Activated T-helper 1 cell treated with anti-CD3 and anti-CD28 coated beads, Interleukin-12 subunit alpha, Interleukin-12 subunit beta, Interleukin-2, Interleukin-4 antibody, amounts not matched to agents 30 ng/mL and 10 ng/mL and 1 ng/mL, durations not matched to agents 14 hours and 24 hours and 36 hours (primary cell): ENCODE data around the gene MAN1C1. TPM values are rescaled to one million over a fixed set of nuclear protein-coding genes. Genes with fewer than 3 reads are reported as not detected.

Experiments used
- DNase-seq: peaks from one replicate; pipeline ENCODE4 v3.0.0; 2021; ENCODE audit warnings: low spot score
- H3K27ac Mint-ChIP-seq: one replicate; pipeline ENCODE4 v1.8.0; 2021; ENCODE audit warnings: mild to moderate bottlenecking, mixed read lengths
- H3K27me3 Mint-ChIP-seq: one replicate; pipeline ENCODE4 v1.8.0; 2022; ENCODE audit warnings: mild to moderate bottlenecking, moderate library complexity, mixed read lengths; ENCODE audit not compliant: insufficient read depth
- H3K36me3 Mint-ChIP-seq: one replicate; pipeline ENCODE4 v1.8.0; 2021; ENCODE audit warnings: low read depth, mixed read lengths
- H3K4me1 Mint-ChIP-seq: one replicate; pipeline ENCODE4 v1.8.0; 2021; ENCODE audit warnings: low read depth, mixed read lengths
- H3K4me3 Mint-ChIP-seq: one replicate; pipeline ENCODE4 v1.8.0; 2021; ENCODE audit warnings: mild to moderate bottlenecking, moderate library complexity, mixed read lengths
- H3K9me3 Mint-ChIP-seq: one replicate; pipeline ENCODE4 v1.8.0; 2021; ENCODE audit warnings: mixed read lengths
- intact Hi-C: fragments of 100-400 bp; cut with micrococcal nuclease; formaldehyde crosslinking; loops from one replicate; pipeline ENCODE4 v1.15.1; 2024
- total RNA-seq: library from RNA; stranded (reverse); gene quantifications from 2 replicates; pipeline ENCODE4 v1.2.3, GENCODE V29; 2022

MAN1C1 gene
- total RNA-seq, 1 donor from 2014 or later, result 0.83 TPM

DNA sequence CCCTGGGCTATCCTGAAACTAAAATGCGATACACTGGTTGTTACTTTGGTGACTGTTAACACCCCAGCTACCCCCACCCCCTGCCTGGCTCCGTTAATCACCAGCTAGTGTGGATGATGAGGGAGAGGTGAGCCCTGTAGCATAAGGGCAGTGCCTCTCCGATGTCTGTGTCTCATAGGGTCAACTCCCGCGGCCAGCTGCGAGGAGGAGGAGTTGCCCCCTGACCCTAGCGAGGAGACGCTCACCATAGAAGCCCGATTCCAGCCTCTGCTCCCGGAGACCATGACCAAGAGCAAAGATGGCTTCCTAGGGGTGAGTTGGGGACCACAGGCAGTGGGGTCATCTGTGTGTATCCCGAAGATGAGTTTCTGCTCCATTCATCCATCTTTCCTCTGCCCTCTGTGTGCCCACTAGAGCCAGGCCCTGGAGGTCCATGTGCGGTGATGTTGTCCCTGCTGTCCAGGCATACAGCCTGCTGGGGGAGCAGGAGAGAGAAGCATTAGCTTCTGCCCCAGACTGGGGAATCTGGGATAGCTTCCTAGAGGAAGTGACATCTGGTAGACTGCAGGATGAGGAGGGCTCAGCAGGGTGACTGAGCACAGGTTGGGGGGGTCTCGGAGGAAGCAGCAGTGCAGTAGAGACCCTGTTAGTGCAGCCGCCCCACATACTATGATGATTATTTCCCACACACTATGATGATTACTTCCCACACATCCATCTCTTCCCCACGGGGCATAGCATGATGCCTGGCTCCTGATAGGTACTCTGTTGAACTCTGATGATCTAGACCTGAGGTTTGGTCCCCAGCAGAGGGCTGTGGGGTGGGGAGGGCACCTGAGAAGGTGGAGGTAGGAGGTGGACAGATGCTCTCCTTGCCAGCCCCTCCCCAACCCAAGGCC, 188.6 kb downstream of the MAN1C1 start:
- intact Hi-C loops, result no loop called here
- Mint-ChIP-seq H3K27ac (no peak overlapping the region), H3K27me3 (peaks cover 29% of the 10 kb centered on the region), H3K4me1 (peaks cover 11% of the 10 kb centered on the region), H3K4me3 (no peak overlapping the region), H3K36me3 (peaks cover 3% of the 10 kb centered on the region), H3K9me3 (no peaks in the 10 kb centered on the region)
- no peak for DNase-seq

DNA sequence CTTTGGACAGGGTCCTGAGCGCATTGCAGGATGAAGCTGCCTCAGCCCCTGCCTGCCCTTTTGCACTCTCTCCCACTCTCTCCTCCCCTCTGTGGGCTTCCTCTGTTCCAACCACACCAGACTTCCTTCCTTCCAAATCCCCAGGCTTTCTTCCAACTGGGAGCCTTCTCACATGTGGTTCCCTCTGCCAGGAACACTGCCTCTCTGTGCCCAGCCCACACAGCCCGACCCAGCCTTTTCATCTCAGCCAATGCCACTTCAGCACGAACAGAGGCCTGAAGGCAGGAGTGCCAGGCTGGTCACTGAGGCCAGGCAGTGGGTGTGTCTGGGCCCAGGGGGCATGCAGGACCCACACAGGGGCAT, 189.3 kb downstream of the MAN1C1 start:
- Mint-ChIP-seq H3K9me3 (no peaks in the 10 kb centered on the region), H3K4me1 (peaks cover 11% of the 10 kb centered on the region), H3K27me3 (peaks cover 24% of the 10 kb centered on the region), H3K27ac (no peak overlapping the region), H3K36me3 (peaks cover 3% of the 10 kb centered on the region), H3K4me3 (no peak overlapping the region)
- DNase-seq, result no peak
- intact Hi-C loops, result no loop called here

DNA sequence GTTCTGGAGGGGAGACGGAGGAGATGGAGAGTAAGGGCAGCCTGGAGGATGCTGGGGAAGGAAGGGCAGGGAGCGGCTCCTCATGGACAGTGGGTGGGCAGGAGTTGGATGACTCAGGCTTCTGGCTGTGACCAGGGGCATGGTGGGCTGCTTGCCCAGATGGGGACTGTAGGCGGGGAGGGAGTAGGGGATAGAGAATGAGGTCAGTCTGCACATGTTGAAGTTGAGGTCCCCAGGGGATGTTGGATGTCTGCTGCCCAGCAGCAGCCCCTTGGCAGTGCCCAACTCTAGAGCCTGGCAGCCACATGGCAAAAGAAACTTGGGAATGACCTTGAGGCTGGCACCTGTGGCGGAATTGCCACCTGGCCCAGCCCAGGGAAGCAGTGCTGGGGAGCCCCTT, 189.8 kb downstream of the MAN1C1 start:
- no peaks in the 10 kb centered on the region for H3K9me3 Mint-ChIP-seq
- H3K36me3 Mint-ChIP-seq, result peaks cover 3% of the 10 kb centered on the region
- H3K27me3 Mint-ChIP-seq, result peaks cover 20% of the 10 kb centered on the region
- peaks cover 11% of the 10 kb centered on the region for H3K4me1 Mint-ChIP-seq
- no peak overlapping the region for H3K27ac Mint-ChIP-seq
- H3K4me3 Mint-ChIP-seq, result no peak overlapping the region
- intact Hi-C loops, result no loop called here
- no peak for DNase-seq

DNA sequence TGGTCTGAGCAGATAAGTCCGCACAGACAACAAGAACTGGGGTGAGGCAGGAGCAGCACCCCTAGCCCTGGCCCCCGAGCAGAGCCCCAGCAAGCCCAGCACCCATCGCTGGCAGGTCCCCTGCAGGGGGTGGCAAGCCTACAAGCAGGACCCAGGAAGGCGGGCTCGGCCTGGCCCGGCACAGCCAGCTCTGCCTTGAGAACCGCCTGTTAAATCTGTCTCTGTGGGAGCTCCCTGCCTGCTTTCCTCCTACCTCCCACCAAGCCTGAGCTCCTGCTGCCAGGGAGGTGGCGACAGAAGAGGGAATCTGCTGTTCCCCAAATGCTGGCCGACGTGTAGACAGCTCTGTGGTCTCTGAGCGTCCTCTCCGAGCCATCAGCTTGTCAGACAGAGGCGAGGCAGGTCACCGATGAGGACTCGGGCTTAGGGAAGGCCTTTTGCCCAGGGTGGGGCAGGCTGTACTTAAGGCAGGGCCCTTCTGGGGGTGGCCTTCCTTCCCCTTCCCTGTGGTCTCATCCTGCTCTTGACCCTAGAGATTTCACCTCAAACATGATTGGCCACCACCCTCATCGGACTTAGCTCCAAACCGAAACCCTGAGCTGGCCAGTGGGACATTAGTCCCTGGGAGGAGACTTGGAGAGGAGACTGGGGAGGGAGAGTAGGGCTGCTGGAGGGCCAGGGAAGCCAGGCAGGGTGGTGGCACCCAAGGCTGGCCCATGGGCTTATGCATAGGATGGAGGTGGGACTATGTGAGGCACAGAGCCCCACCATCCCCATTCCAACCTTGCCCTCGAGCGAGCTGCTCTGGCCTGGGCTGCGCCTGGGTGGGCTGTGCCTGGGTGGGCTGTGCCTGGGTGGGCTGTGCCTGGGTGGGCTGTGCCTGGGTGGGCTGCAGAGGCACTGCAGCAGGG, 191.1 kb downstream of the MAN1C1 start:
- Mint-ChIP-seq H3K4me3 (no peak overlapping the region), H3K27me3 (peaks cover 15% of the 10 kb centered on the region), H3K27ac (no peak overlapping the region), H3K4me1 (peaks cover 4% of the 10 kb centered on the region), H3K9me3 (no peaks in the 10 kb centered on the region), H3K36me3 (no peaks in the 10 kb centered on the region)
- no peak for DNase-seq
- intact Hi-C loops, result no loop called here

DNA sequence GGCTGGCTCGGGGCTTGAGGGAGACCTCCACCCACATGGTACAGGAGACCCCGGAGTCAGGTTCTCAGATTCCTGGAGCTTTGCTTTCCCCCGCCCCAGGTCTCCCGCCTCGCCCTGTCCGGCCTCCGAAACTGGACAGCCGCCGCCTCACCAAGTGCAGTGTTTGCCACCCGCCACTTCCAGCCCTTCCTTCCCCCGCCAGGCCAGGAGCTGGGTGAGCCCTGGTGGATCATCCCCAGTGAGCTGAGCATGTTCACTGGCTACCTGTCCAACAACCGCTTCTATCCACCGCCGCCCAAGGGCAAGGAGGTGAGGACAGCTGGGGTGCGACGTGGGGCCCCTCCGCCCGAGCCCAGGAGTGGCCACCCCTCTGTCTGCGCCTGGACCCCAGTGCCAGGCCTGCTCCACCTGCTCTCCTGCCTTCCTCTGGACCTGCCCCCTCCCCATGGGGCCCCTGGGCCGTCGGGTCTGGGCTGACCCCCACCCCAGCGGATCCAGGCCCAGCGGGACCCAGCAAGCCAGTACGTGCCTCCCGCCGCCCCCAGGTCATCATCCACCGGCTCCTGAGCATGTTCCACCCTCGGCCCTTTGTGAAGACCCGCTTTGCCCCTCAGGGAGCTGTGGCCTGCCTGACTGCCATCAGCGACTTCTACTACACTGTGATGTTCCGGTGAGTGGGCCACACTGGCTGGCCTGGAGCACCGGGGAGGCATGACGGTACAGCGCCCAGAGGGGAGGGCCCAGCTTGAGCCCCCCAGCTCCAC, 192.1 kb downstream of the MAN1C1 start:
- H3K27me3 Mint-ChIP-seq, result peaks cover 15% of the 10 kb centered on the region
- H3K4me1 Mint-ChIP-seq, result no peaks in the 10 kb centered on the region
- intact Hi-C loops, result no loop called here
- DNase-seq, result no peak
- H3K9me3 Mint-ChIP-seq, result no peaks in the 10 kb centered on the region
- no peaks in the 10 kb centered on the region for H3K36me3 Mint-ChIP-seq
- no peak overlapping the region for H3K4me3 Mint-ChIP-seq
- H3K27ac Mint-ChIP-seq, result no peak overlapping the region

DNA sequence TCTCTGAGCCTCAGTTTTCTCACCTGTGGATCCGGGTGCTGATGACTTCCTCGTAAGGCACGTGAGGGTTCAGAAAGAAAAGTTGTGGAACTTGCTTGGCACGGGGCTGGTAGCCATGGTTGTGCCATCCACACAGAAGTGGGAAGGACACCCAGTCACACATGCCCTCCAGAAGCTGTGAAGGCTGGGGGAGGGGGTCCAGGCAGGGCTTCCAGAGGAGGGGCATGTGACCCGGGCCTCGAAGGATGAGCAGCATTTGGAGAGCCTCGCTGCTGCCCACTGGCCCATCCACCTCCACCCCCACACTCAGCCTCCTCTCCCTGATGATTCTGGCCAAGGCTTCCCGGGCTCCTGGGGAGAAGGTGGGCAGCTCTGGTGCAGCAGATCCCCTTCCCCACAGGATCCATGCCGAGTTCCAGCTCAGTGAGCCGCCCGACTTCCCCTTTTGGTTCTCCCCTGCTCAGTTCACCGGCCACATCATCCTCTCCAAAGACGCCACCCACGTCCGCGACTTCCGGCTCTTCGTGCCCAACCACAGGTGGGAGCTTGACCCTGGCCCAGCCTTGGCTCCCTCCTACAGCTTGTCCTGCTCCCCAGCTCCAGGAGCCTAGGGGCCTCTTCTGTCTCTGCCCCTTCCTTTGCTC, 192.8 kb downstream of the MAN1C1 start:
- no peaks in the 10 kb centered on the region for H3K9me3 Mint-ChIP-seq
- no peak overlapping the region for H3K27ac Mint-ChIP-seq

DNA sequence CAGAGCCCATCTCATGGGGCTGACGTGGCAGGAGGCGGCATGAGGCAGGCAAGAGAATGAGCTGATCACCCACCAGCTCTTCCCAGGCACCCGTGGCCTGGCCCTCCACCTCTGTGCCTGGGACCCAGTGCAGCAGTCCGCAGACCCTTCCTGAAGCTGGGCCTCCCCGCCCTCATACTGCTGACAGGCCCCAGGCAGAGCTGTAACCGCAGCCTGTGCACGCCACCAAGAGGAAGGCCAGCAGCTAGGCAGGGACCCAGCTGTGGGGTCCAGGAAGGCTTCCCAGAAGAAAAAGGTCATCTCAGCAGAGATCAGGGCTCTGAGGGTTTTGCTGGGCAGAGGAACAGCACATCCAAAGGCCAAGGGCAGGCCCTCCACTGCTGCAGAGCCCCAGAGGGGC, 193.3 kb downstream of the MAN1C1 start:
- intact Hi-C loops, result loop anchor here (1.0 kb wide), 1 partner anchor 290 kb away; no protein-coding TSS in a partner anchor
- Mint-ChIP-seq H3K27me3 (peaks cover 10% of the 10 kb centered on the region), H3K4me3 (no peak overlapping the region), H3K36me3 (no peaks in the 10 kb centered on the region), H3K4me1 (no peaks in the 10 kb centered on the region), H3K27ac (no peak overlapping the region), H3K9me3 (no peaks in the 10 kb centered on the region)
- no peak for DNase-seq

More for the DNA sequence above, 192.8 kb downstream of the MAN1C1 start:
- intact Hi-C loops, result no loop called here
- Mint-ChIP-seq H3K4me1 (no peaks in the 10 kb centered on the region), H3K4me3 (no peak overlapping the region), H3K27me3 (peaks cover 10% of the 10 kb centered on the region), H3K36me3 (no peaks in the 10 kb centered on the region)
- DNase-seq, result no peak

DNA sequence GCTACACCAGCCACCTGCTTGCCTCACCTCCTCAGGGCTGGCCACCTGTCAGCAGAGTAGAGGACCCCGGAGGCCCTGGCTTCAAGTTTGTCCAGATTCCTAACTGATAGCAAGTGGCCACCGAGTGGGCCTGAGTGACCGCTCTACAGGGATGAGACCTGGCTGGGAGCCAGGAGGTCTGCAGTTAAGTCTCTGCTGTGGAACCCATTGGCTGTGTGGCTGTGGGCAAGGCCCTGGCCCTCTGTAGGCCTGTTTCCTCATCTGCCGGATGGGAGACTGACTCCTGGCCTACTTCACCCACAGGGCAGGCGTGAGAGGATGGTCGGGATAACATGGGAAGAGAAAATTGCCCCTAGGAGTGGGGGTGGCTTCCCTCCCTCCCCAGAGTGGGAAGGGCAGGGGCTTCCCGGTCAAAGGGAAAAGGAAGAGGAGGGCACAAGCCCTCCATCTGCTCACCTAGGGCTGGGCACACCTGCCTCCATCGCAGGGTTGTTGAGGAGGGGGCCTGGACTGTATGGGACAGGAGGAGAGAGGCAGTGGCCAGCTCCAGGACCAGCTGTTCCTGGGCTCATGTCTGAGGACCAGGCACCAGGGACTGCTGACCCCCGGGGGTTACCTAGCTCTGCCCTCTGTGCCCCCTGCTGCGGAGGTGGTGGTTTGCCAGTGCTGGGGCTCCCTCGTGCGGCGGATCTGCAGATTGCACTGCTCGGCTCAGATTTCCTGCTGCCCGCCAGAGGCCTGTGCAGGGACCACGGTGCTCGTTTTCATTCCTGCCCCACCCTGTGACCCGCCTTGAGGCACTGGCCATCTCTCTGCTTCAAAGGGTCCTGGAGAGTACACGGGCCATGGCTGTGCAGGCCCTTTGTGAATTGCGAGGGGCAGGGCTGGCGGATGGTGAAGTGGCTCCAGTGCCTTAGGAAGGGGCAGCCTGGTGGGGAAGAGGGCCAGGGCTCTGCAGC, 194.0 kb downstream of the MAN1C1 start:
- DNase-seq, result peak; percentile 67
- Mint-ChIP-seq H3K36me3 (no peaks in the 10 kb centered on the region), H3K4me1 (no peaks in the 10 kb centered on the region), H3K27ac (no peak overlapping the region), H3K4me3 (no peak overlapping the region), H3K9me3 (no peaks in the 10 kb centered on the region), H3K27me3 (peaks cover 6% of the 10 kb centered on the region)
- intact Hi-C loops, result loop anchor here (1.0 kb wide), 2 partner anchors 290 to 306 kb away; no protein-coding TSS in a partner anchor

DNA sequence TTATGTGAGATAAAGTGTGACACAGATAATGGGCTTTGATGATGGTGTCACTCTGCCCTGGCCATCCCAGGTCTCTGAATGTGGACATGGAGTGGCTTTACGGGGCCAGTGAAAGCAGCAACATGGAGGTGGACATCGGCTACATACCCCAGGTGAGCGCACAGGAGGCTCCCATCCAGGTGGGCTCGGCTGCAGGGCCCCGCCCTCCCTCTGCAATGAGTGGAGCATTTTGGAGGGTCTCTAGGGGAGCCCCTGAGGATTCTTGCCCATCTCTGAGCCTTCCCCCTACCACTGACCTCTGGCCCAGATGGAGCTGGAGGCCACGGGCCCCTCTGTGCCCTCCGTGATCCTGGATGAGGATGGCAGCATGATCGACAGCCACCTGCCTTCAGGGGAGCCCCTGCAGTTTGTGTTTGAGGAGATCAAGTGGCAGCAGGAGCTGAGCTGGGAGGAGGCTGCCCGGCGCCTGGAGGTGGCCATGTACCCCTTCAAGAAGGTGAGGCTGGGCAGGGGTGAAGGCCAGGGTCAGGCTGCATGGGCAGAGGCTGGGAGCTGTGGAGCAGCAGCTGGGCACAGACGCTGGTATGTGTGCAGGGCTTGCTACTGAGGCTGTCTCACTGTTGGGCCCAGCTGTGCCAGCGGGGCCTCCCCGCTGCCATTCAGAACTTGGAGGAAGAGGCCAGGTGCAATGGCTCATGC, 194.9 kb downstream of the MAN1C1 start:
- intact Hi-C loops, result loop anchor here (1.0 kb wide), 1 partner anchor 307 kb away; no protein-coding TSS in a partner anchor
- H3K27ac Mint-ChIP-seq, result no peak overlapping the region
- H3K9me3 Mint-ChIP-seq, result no peaks in the 10 kb centered on the region
- no peak overlapping the region for H3K4me3 Mint-ChIP-seq
- DNase-seq, result no peak
- no peaks in the 10 kb centered on the region for H3K36me3 Mint-ChIP-seq
- H3K27me3 Mint-ChIP-seq, result no peaks in the 10 kb centered on the region
- no peaks in the 10 kb centered on the region for H3K4me1 Mint-ChIP-seq

DNA sequence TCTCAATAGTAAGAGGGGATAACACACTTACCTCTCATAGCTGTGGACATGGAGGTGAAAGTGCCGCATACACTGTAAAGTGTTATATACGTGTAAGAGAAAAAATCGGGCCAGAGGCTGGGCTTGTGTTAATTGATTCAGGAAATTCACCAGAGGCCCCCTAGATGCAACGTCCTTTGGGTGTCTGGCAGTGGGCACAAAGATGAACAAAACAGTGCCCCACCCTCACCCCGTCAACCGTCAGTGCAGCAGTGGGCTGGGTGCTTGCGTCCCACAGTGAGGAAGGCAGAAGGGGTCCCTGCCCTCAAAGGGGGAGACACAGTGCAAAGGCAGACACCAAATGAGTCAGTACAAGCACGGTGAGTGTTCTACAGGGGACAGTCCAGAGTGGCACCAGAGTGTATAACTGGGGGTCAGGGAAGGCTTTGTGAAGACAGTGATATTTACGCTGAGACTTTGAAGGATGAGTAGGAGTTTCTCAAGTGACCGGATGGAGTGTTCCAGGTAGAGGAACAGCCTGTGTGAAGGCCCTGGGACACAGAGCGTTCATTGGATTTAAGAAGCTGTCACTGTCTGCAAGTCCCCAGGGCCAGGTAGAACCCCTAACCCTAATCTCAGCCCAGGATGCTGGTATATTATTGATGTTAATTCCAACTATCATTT, 196.6 kb downstream of the MAN1C1 start:
- intact Hi-C loops, result no loop called here
- H3K27me3 Mint-ChIP-seq, result no peaks in the 10 kb centered on the region
- DNase-seq, result no peak
- H3K9me3 Mint-ChIP-seq, result no peaks in the 10 kb centered on the region
- no peaks in the 10 kb centered on the region for H3K36me3 Mint-ChIP-seq
- peaks cover 2% of the 10 kb centered on the region for H3K4me1 Mint-ChIP-seq
- H3K4me3 Mint-ChIP-seq, result no peak overlapping the region
- H3K27ac Mint-ChIP-seq, result no peak overlapping the region
